GM21423 (cell line): ENCODE results near the gene PMEPA1.

ENCODE experiments used
- ATAC-seq: cut with Tn5 transposase; IDR thresholded peaks from one replicate; pipeline ENCODE4 v1.9.1; 2021; ENCODE audit warnings: mild to moderate bottlenecking, moderate library complexity; ENCODE audit not compliant: unreplicated experiment

The PMEPA1 gene

GRCh38 chr20:57712341-57712740 is 2.5 kb upstream of the PMEPA1 start:
- ATAC-seq = no peak

GRCh38 chr20:57711826-57712225 is 2.0 kb upstream of the PMEPA1 start:
- no peak for ATAC-seq

- ATAC-seq = no peak
Observed at GRCh38 chr20:57711311-57711712, 1.5 kb upstream of the PMEPA1 start.

GRCh38 chr20:57710841-57711240 is 1.0 kb upstream of the PMEPA1 start:
- no peak for ATAC-seq

GRCh38 chr20:57708694-57709673 is 831 bp downstream of the PMEPA1 start:
- no peak for ATAC-seq

GRCh38 chr20:57707849-57708693 is 1.7 kb downstream of the PMEPA1 start:
- ATAC-seq = no peak

- no peak for ATAC-seq
Observed at GRCh38 chr20:57707320-57707719, 2.5 kb downstream of the PMEPA1 start.

- no peak for ATAC-seq
Observed at GRCh38 chr20:57705127-57705899, 4.5 kb downstream of the PMEPA1 start.

- no peak for ATAC-seq
Observed at GRCh38 chr20:57704245-57704644, 5.6 kb downstream of the PMEPA1 start.

- ATAC-seq = no peak
Observed at GRCh38 chr20:57703013-57703412, 6.8 kb downstream of the PMEPA1 start.

GRCh38 chr20:57702521-57702920 is 7.3 kb downstream of the PMEPA1 start:
- no peak for ATAC-seq

GRCh38 chr20:57702091-57702490 is 7.7 kb downstream of the PMEPA1 start:
- no peak for ATAC-seq

- ATAC-seq = no peak
Observed at GRCh38 chr20:57701651-57702050, 8.2 kb downstream of the PMEPA1 start.

- no peak for ATAC-seq
Observed at GRCh38 chr20:57701090-57701489, 8.7 kb downstream of the PMEPA1 start.

GRCh38 chr20:57699395-57699794 is 10.4 kb downstream of the PMEPA1 start:
- ATAC-seq = no peak

GRCh38 chr20:57698867-57699275 is 10.9 kb downstream of the PMEPA1 start:
- no peak for ATAC-seq

GRCh38 chr20:57698116-57698866 is 11.5 kb downstream of the PMEPA1 start:
- ATAC-seq = no peak

- ATAC-seq = no peak
Observed at GRCh38 chr20:57697543-57697942, 12.3 kb downstream of the PMEPA1 start.

GRCh38 chr20:57696401-57696961 is 13.3 kb downstream of the PMEPA1 start:
- ATAC-seq = no peak

- ATAC-seq = no peak
Observed at GRCh38 chr20:57695940-57696339, 13.9 kb downstream of the PMEPA1 start.
